HG03175 (cell line): Measurements from ENCODE around the gene CAPN5.

Source experiments
- ATAC-seq: cut with Tn5 transposase; IDR thresholded peaks from one replicate; pipeline ENCODE4 v1.9.1; 2021; ENCODE audit warnings: mild to moderate bottlenecking, moderate library complexity; ENCODE audit not compliant: unreplicated experiment

CAPN5 gene

GRCh38 chr11:77063861-77064260 is 2.9 kb upstream of the CAPN5 start:
- ATAC-seq, result no peak

DNA sequence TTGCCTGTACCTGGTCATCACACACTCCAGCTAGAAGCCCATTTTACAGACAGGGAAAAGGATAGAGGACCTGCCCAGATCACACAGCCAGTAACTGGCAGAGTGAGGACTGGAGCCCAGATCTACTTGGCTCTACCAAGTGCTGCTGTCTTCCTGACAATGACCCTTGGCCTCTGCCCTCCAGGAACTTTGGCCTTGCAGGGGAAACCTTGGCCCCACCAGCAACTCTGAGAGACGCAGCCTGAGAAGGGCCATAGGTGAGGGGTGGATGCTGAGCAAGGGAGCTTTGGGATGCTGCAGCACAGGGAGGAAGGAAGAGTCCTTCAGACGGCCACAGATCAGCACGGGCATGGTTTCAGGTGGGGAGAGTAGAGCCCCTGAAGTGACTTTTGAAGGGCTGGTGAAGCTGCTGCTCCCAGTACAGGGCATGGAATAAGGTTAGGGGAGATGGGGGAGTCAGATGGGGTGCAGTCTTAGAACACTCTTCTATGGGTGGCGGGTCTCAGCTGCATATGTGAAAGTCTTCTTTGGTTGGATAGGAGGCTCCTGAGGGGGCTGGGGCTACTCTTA is 2.0 kb upstream of the CAPN5 start:
- no peak for ATAC-seq

DNA sequence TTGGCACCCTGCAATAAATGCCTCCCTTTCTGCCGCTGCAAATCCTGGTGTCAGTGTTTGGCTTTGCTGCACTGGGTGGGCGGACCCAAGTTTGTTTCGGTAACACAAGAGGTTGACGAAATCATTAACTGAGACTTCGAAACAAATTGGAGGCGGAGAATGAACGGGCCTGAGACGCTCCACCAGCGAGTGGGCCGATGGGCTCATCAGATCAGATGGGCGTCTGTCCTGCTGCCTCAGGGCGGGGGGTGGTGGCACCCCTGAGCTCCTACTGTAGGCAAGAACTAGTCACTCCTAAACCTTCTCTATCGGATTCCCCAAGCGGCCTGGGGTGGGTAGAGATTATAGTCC is 918 bp upstream of the CAPN5 start:
- ATAC-seq, result no peak

- ATAC-seq, result no peak
Measured at GRCh38 chr11:77067861-77068443, 1.2 kb downstream of the CAPN5 start.

- ATAC-seq, result no peak
Measured at GRCh38 chr11:77068457-77069335, 1.9 kb downstream of the CAPN5 start.

DNA sequence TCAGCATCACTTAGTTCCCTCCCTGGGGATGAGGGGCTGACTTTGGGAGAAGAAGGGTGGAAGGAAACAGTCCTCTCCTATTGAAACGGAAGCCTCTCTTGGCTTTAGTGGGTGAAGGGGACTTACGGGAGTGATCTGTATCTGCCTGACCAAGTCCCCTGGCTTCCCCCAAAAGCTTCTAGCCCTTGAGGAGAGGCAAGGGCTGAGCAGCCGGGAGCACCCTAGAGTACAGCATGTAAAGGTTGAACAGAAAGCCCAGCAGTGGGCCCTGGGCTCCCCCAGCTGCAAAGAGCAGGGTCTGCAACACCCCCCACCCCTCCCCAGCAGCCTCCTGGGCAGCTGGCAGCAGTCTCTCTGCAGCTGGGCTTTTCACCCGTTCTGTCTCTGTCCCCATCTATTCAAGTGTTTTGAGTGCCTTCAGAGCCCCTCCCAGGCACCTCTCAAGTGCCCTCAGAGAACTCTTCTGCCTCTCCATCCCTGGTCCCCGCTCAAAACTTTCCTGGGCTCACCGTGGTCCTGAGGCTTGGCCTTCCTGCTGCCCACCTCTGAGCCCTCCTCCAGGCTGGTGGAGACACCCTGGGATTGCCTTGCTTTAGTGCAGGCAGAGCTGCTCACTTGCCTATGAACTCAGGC is 2.7 kb downstream of the CAPN5 start:
- no peak for ATAC-seq

DNA sequence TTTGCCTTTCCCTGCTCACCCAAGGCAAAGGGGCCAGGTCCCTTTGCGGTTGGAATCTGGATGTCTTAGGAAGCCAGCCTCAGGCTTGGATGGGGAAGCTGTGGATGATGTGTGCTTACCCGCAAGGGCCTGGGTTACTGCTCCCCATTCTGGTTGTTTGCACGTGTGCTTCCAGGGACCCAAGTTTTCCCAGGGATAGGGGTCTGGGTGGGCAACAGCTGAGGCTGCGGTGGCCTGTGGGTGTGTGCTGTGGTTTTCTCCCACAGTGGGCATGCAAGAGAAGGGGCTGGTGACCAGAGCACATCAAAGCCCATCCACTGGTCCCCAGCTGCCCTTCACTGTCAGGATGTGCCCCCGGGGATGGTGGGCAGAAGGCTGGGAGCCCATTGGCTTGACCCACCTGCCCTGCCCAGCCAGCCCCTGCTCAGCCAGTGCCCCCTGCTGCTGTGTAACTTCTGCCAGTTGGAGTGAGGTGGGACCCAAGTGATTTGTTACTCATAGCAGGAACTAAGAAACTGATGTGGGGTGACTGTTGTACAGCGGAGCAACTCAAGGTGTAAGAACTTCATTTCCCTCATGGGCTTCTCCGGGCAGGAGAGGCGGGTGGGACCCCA is 3.3 kb downstream of the CAPN5 start:
- ATAC-seq, result no peak

GRCh38 chr11:77071077-77071476 is 4.3 kb downstream of the CAPN5 start:
- ATAC-seq, result no peak

- no peak for ATAC-seq
Measured at GRCh38 chr11:77071671-77072605, 5.2 kb downstream of the CAPN5 start.

- ATAC-seq, result no peak
Measured at GRCh38 chr11:77072851-77073327, 6.1 kb downstream of the CAPN5 start.

GRCh38 chr11:77073328-77074001 is 6.7 kb downstream of the CAPN5 start:
- no peak for ATAC-seq

GRCh38 chr11:77074205-77074604 is 7.4 kb downstream of the CAPN5 start:
- ATAC-seq, result no peak

DNA sequence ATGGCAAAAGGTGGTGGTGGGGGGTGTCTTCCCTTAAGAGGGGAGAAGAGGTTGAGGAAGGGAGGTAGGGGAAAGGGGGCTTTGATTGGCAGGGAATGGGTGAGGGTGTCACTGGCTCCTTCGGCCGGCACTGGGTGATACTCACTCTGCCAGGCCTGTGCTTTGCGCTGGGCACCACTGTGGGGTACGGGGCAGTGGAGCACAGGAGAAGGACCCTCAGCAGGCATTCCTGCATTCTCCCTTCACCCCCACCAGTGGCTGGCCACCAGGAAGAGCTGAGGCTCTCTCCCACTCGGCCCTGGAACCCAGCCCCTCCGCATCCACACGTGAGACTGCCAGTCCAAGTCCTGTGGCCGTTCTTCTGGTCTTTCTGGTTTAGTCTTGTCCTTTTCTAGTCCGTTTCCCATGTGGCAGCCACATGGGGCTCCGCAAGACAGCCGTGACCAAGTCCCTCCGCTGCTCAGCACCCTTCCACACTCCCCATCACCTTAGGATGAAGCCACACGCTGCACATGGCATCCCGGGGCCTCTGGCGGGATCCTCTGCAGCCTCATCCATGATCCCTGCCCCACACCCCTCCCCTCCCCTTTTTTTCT is 8.0 kb downstream of the CAPN5 start:
- no peak for ATAC-seq

GRCh38 chr11:77075425-77075905 is 8.7 kb downstream of the CAPN5 start:
- no peak for ATAC-seq

- ATAC-seq, result no peak
Measured at GRCh38 chr11:77079666-77080065, 12.9 kb downstream of the CAPN5 start.

GRCh38 chr11:77080643-77081210 is 14.0 kb downstream of the CAPN5 start:
- ATAC-seq, result no peak

DNA sequence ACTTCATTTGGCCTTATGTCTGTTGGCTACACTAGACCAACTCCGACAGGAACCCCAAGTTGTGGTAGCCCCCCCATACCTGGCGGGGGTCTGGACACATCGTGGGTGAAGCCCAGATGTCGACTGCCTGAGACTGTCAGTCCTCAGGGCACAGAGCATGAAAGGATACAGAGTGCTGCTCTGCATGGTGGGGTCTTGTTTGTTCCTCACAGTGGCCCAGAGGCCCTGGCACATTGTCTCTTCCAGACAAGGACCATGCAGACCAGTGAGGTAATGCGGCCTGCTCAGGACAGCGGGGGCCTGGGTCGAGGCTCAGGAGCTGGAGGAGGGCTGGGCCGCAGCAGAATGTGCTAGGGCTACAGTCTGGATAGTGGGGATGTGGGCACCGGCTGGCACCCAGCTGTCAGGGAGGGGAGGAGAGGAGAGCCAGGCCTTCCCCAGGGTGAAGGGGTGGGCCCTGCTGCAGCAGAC is 14.6 kb downstream of the CAPN5 start:
- no peak for ATAC-seq

- no peak for ATAC-seq
Measured at GRCh38 chr11:77081976-77082836, 15.4 kb downstream of the CAPN5 start.
